AML-193 (cell line): ENCODE results near the gene MATK.

Source experiments
- DNase-seq, 2 experiments: peaks; one replicate each; lab custom pipeline; 2025; lab: John Stamatoyannopoulos, UW

MATK gene

GRCh38 chr19:3788996-3789778 lies 3.0 kb upstream of the MATK start:
- DNase-seq, result no peak

- DNase-seq, result peak in 1 of 2 experiments; percentile 19
These were observed 687 bp downstream of the MATK start for GRCh38 chr19:3785451-3785937.

GRCh38 chr19:3784607-3785450 lies 1.4 kb downstream of the MATK start:
- no peak for DNase-seq

- DNase-seq, result peak in 1 of 2 experiments; percentile 1
These were observed 2.3 kb downstream of the MATK start for GRCh38 chr19:3783660-3784584.

DNA sequence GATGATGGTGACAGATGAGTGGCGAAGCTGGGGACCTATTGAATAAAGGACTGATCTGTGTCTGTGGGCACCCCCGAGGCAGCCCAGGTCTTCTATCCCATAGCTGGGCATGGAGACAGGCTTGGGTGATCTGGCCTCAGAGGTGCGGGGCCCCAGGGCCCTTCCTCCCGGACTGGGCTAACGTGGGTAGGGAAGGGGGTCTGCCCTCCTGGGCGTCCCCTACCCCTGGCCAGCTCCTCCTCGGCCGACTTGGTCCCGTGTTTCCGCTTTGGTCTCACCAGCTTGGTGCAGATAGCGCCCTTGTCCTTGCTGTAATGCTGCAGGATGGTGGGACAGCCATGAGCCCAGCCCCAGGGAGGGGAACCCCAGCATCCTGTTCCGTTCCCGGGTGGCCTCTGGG lies 3.3 kb downstream of the MATK start:
- DNase-seq, result no peak

- no peak for DNase-seq
These were observed 3.9 kb downstream of the MATK start for GRCh38 chr19:3782330-3782729.

- DNase-seq, result no peak
These were observed 4.6 kb downstream of the MATK start for GRCh38 chr19:3781603-3782002.

DNA sequence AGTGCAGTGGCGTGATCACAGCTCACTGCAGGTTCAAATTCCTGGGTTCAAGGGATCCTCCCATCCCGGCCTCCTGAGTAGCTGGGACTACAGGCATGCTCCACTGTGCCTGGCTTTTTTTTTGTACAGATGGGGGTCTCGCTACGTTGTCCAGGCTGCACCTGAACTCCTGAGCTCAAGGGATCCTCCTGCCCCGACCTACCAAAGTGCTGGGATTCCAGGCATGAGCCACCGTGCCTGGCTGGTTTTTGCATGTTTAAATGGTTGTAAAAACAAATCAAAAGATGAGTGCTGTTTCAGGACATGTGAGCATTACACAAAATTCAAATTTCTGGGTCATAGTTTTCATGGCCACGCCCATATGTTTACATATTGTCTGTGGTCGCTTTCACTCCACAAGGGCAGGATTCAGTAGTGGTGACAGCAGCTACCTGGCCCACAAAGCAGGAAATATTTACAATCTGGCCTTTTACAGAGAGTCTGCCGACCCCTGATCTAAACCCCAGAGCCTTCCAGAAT lies 5.3 kb downstream of the MATK start:
- DNase-seq, result no peak

GRCh38 chr19:3778899-3779723 lies 7.1 kb downstream of the MATK start:
- no peak for DNase-seq

- no peak for DNase-seq
These were observed 7.9 kb downstream of the MATK start for GRCh38 chr19:3778104-3778867.

DNA sequence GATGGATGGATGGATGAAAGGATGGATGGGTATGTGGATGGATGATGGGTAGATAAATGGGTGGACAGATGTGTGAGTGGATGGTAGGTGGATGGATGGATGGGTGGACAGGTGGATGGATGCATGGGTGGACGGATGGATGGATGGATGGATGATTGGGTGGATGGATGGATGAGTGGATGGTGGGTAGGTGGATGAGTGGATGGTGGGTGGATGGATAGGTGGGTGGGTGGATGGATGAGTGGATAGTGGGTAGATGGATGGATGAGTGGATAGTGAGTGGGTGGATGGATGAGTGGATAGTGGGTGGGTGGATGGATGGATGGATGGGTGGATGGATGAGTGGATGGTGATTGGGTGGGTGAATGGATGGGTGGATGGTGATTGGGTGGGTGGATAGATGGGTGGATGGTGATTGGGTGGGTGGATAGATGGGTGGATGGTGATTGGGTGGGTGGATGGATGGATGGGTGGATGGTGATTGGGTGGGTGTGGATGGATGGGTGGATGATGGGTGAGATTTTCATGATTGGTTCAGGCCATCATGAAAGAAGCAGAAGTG lies 9.6 kb downstream of the MATK start:
- no peak for DNase-seq

DNA sequence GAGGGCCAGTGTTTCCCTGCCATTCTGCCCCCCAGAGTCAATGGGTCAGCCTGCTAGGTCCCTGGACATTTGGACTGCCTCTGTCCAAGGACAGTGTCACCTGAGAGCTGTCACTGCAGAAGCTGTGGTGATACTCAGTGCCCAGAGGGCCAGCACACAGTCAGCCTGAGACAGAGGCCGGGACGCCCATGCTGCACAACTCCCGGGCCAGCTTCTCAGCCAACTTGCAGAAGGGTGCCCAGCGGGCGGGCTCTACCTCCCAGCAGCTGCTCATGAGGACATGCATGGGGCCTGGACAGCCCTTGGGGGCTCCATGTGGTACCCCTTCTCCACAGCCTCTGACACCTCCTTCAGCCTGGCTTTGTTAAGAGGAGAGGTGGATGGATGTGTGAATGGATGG lies 10.3 kb downstream of the MATK start:
- DNase-seq, result no peak

DNA sequence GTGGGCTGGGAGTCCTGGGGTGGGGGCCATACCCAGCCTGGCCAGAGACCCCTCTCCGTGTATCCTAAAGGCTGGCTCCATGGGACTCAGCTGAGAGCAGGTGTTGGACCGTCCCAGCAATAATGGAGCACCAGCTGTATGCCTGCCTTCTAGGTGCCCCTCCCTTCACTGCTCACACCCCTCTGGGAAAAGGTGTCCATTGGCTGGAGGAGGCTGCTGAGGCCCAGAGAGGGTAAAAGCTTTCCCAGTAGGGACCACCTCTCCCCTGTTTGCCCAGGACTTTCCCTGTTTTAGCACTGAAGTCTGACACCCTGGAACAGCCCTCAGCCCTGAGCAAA lies 10.8 kb downstream of the MATK start:
- no peak for DNase-seq

DNA sequence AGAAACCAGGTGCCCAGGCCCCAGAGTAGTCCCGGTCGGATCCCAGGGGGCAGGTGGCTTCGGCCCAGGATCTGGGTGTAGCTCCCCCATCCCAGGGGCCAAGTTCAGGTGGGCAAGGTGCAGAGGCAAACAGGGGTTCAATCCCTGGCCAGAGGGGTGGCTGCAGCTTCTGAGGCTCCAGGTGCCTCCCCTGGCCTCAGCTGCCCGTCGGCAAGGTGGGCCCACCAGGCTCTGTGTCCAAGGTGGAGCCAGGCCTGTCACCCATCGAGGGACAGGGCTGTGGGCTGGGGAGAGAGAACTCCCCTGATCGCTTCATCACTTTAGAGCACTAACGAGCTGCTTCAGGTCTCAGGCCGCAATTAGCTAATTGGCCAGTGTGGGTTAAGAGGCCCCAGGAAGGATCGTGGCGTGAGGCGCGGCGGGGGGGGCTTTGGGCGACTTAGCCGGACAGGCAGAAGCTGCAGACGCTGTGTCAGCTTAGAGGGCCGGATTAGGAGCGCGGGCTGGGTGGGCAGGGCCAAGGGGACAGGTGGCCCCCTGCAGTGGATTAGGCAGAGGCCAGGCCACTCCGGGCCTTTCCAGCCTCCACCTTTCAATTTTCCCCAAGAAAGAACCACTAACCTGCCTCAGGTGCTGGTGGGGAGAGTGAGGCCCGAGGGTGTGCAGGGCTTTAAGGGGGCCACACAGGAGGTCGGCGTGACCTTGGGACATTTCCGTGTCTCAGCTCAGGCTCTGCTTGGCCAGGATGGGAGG lies 11.4 kb downstream of the MATK start:
- no peak for DNase-seq

DNA sequence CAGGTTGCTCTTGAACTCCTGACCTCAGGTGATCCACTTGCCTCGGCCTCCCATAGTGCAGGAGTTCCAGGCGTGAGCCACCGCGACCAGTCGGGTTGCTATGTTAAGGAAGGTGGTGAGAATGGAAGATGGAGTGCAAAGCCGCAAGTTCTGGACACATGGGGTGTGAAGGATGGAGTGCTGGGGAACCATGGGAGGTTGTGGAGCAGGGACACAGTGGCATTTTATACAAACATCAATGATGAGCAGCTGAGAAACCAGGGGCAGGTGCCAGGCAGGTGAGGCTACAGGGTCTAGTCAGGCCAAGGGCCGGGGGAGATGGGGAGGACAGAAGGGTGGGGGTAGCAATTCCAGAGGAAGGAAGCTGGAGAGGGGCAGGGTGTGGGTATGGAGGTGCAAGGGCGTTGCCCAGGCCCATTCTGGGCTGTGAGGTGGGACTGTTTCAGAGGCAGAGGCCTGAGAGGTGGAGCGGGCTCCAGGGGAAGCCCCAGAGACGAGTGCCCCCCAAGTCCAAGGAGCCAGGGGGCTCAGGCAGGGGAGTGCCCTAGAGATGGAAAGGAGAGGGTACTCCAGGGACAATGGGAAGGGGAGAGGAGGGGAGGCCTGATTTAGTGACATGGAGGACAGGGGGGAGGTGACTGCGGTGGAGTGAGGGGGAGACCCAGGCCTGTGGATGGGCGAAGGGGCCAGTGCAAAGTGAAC lies 12.2 kb downstream of the MATK start:
- DNase-seq, result no peak

- DNase-seq, result no peak
These were observed 14.2 kb downstream of the MATK start, which contains the start of gene RAX2 for GRCh38 chr19:3771906-3772455. Gene RAX2 (minus strand): TSS chr19:3772228. CDS start chr19:3771742, 486 bp downstream.

DNA sequence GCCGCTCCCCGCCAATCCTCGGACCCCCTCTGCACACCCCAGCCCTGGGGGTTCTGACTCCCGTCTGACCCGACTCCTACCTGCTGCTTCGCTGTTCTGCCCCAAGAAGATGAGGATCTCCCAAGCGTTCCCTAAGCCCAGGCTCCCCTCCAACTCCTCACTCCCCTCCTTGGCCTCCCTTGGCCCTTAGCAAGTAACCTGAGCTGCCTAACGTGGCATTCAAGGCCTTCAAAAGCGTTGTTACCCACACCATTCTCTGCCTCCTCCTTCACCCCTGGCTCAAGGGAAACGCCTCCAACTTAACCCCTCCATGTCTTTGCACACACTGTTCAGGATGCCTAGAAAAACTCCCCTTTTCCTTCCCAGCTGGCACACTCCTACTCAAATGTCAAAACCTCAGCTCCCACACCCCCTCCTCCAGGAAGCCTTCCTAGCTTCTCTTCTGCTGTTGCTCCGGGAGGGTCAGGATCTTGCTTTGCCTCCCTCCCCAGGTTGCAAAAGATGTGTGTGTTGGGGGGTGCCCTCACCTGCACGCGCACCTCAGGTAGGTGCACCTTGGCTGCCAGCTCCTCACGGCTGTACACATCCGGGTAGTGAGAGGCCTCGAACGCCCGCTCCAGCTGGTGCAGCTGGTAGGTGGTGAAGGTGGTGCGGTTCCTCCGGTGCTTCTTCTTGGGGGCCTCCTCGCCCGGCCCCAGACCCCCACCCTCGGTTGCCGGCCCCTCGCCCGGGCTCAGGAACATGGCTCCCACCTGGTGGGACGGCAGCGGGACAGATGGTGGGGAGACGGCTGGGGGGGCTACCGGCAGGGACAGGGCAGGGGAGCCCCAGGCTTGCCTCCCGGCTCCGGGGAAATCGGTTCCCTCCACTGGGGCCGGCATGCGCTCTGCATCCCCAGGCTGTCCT lies 14.9 kb downstream of the MATK start:
- DNase-seq, result no peak
